WTC11 (cell line): ENCODE results near the gene GAD2. TPM values are rescaled to one million over a fixed set of nuclear protein-coding genes. Genes with fewer than 3 reads are reported as not detected.

Experiments
- ATAC-seq: fragments of 200-7000 bp; cut with Tn5 transposase; 2 replicates; pipeline ENCODE4 v1.10.0; 2021; ENCODE audit warnings: mild to moderate bottlenecking, moderate library complexity
- CTCF ChIA-PET: fragments of 300-600 bp; sonication (Branson Sonifier 250); formaldehyde crosslinking; loops from one replicate; lab custom pipeline; 2021; ENCODE audit warnings: antibody characterized with exemption; lab: Charles Lee
- POLR2A ChIA-PET: fragments of 350-600 bp; sonication (Branson Sonifier 250); formaldehyde crosslinking; loops from one replicate; lab custom pipeline; 2021; ENCODE audit warnings: antibody characterized with exemption; lab: Charles Lee
- DNase-seq: peaks from one replicate; pipeline ENCODE4 v3.0.0; 2021; ENCODE audit warnings: low spot score
- H3K27ac Mint-ChIP-seq: 2 replicates; pipeline ENCODE4 v1.8.0; 2021; ENCODE audit warnings: mixed read lengths
- H3K27me3 Mint-ChIP-seq: 2 replicates; pipeline ENCODE4 v1.8.0; 2021; ENCODE audit warnings: low read depth, mild to moderate bottlenecking, moderate library complexity, mixed read lengths
- H3K36me3 Mint-ChIP-seq: 2 replicates; pipeline ENCODE4 v1.8.0; 2021; ENCODE audit warnings: mixed read lengths
- H3K4me1 Mint-ChIP-seq: 2 replicates; pipeline ENCODE4 v1.8.0; 2022; ENCODE audit warnings: mixed read lengths
- H3K4me3 Mint-ChIP-seq: 2 replicates; pipeline ENCODE4 v1.8.0; 2021; ENCODE audit warnings: mild to moderate bottlenecking, moderate library complexity, mixed read lengths
- H3K9me3 Mint-ChIP-seq: 2 replicates; pipeline ENCODE4 v1.8.0; 2021; ENCODE audit warnings: mixed read lengths
- ARID4B ChIP-seq: sonication (generic); formaldehyde crosslinking; IDR thresholded peaks from 2 replicates; pipeline ENCODE4 v1.8.0; 2023; ENCODE audit warnings: missing genetic modification reagents, mild to moderate bottlenecking, borderline replicate concordance
- ATF1 ChIP-seq: sonication (generic); formaldehyde crosslinking; IDR thresholded peaks from 2 replicates; pipeline ENCODE4 v1.8.1; 2023; ENCODE audit warnings: mild to moderate bottlenecking, moderate library complexity, missing genetic modification reagents
- CREB1 ChIP-seq: sonication (generic); formaldehyde crosslinking; IDR thresholded peaks from 2 replicates; pipeline ENCODE4 v1.8.0; 2023; ENCODE audit warnings: mild to moderate bottlenecking, missing genetic modification reagents
- EMX1 ChIP-seq: fragments of 250-450 bp; sonication (Bioruptor Pico); IDR thresholded peaks from 2 replicates; pipeline ENCODE4 v1.8.0; 2021; ENCODE audit warnings: mild to moderate bottlenecking
- ETV6 ChIP-seq: sonication (generic); formaldehyde crosslinking; IDR thresholded peaks from 2 replicates; pipeline ENCODE4 v1.8.1; 2022; ENCODE audit warnings: mild to moderate bottlenecking, missing genetic modification reagents
- GABPB1 ChIP-seq: sonication (generic); formaldehyde crosslinking; IDR thresholded peaks from 2 replicates; pipeline ENCODE4 v1.8.1; 2023; ENCODE audit warnings: mild to moderate bottlenecking, missing genetic modification reagents
- IRF1 ChIP-seq: sonication (generic); formaldehyde crosslinking; IDR thresholded peaks from 2 replicates; pipeline ENCODE4 v1.8.0; 2023; ENCODE audit warnings: missing genetic modification reagents
- KAT7 ChIP-seq: sonication (generic); formaldehyde crosslinking; IDR thresholded peaks from 2 replicates; pipeline ENCODE4 v1.8.1; 2023; ENCODE audit warnings: missing genetic modification reagents, mild to moderate bottlenecking, borderline replicate concordance
- NFATC4 ChIP-seq: fragments of 250-450 bp; sonication (Bioruptor Pico); IDR thresholded peaks from 2 replicates; pipeline ENCODE4 v1.9.0; 2021; ENCODE audit warnings: mild to moderate bottlenecking
- PREB ChIP-seq: sonication (generic); formaldehyde crosslinking; IDR thresholded peaks from 2 replicates; pipeline ENCODE4 v1.8.1; 2022; ENCODE audit warnings: mild to moderate bottlenecking, missing genetic modification reagents, moderate library complexity, borderline replicate concordance
- RORB ChIP-seq: fragments of 250-450 bp; sonication (Bioruptor Pico); IDR thresholded peaks from 2 replicates; pipeline ENCODE4 v1.9.0; 2021; ENCODE audit warnings: mild to moderate bottlenecking
- SMAD4 ChIP-seq: sonication (generic); formaldehyde crosslinking; IDR thresholded peaks from 2 replicates; pipeline ENCODE4 v1.8.0; 2022; ENCODE audit warnings: mild to moderate bottlenecking, missing genetic modification reagents
- TCF7 ChIP-seq: sonication (generic); formaldehyde crosslinking; IDR thresholded peaks from 2 replicates; pipeline ENCODE4 v1.8.0; 2022; ENCODE audit warnings: mild to moderate bottlenecking, low read depth, missing genetic modification reagents, moderate library complexity
- ZBTB21 ChIP-seq: sonication (generic); formaldehyde crosslinking; IDR thresholded peaks from 2 replicates; pipeline ENCODE4 v1.8.1; 2023; ENCODE audit warnings: mild to moderate bottlenecking, missing genetic modification reagents, borderline replicate concordance
- ZNF232 ChIP-seq: sonication (generic); formaldehyde crosslinking; IDR thresholded peaks from 2 replicates; pipeline ENCODE4 v1.8.0; 2022; ENCODE audit warnings: mild to moderate bottlenecking, missing genetic modification reagents
- ZNF425 ChIP-seq: fragments of 250-450 bp; sonication (Bioruptor Pico); conservative IDR thresholded peaks from 2 replicates; pipeline ENCODE4 v1.9.0; 2021; ENCODE audit warnings: mild to moderate bottlenecking
- ZNF512 ChIP-seq: sonication (generic); formaldehyde crosslinking; IDR thresholded peaks from 2 replicates; pipeline ENCODE4 v1.8.1; 2022; ENCODE audit warnings: missing genetic modification reagents, borderline replicate concordance
- total RNA-seq: library from RNA; stranded (reverse); gene quantifications from 3 replicates; pipeline ENCODE4 v1.2.3, GENCODE V29; 2021

GAD2 gene
- total RNA-seq, 1 experiment from 2014 or later: 1.7 TPM

- Mint-ChIP-seq H3K27me3 (no peaks in the 10 kb centered on the region), H3K9me3 (peaks cover 3% of the 10 kb centered on the region; the same call in 1 of the 2 replicates), H3K36me3 (no peaks in the 10 kb centered on the region), H3K4me1 (no peaks in the 10 kb centered on the region), H3K4me3 (no peak overlapping the region), H3K27ac (no peak overlapping the region)
- ATAC-seq (no peak), DNase-seq (no peak)
- CTCF ChIA-PET: no interaction called here
- TF ChIP-seq ETV6 (no peak), ZNF232 (CRISPR knock-in tag) (no peak), NFATC4 (CRISPR knock-in tag) (no peak), EMX1 (CRISPR knock-in tag) (no peak), SMAD4 (CRISPR knock-in tag) (no peak), KAT7 (CRISPR knock-in tag) (no peak), ZNF512 (no peak), GABPB1 (CRISPR knock-in tag) (no peak), IRF1 (CRISPR knock-in tag) (no peak), ARID4B (no peak), ATF1 (CRISPR knock-in tag) (no peak), TCF7 (CRISPR knock-in tag) (no peak), ZNF425 (CRISPR knock-in tag) (no peak), ZBTB21 (no peak), RORB (CRISPR knock-in tag) (no peak), CREB1 (CRISPR knock-in tag) (no peak)
- POLR2A ChIA-PET: no interaction called here
Observed at GRCh38 chr10:26296360-26296759, 79.8 kb downstream of the GAD2 start.

- Mint-ChIP-seq H3K9me3 (0 out of 2 replicates have a peak, but pooled peaks cover 3% of the 10 kb centered on the region), H3K4me3 (no peak overlapping the region), H3K27ac (no peak overlapping the region), H3K27me3 (no peaks in the 10 kb centered on the region)
- DNase-seq (no peak), ATAC-seq (no peak)
- ChIA-PET POLR2A (no interaction called here), CTCF (no interaction called here)
- TF ChIP-seq CREB1 (CRISPR knock-in tag) (no peak), PREB (no peak)
- TF ChIP-seq, all 79 proteins: peak for 0
- H3K36me3 Mint-ChIP-seq: no peaks in the 10 kb centered on the region
- H3K4me1 Mint-ChIP-seq: no peaks in the 10 kb centered on the region
Observed at GRCh38 chr10:26300001-26300400, 83.4 kb downstream of the GAD2 start.
